Measurements from ENCODE around the gene UBE3C.

DNA sequence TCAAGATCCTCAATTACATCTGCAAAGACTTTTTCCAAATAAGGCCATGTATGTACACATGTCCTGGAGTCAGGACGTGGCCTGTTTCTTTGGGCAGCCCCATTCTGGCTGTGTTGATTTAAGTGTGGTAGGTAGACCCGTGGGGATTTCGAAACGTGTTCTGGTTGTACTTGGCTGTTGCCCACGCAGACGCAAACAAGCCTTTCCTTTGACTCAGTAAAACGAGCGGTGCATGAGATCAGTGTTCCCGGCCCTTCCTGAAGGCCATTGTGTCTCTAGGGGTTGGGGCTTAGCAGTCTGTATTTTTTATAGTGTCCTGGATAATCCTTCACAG lies 133.2 kb downstream of the UBE3C start:
- TF ChIP-seq, protein P1, sequence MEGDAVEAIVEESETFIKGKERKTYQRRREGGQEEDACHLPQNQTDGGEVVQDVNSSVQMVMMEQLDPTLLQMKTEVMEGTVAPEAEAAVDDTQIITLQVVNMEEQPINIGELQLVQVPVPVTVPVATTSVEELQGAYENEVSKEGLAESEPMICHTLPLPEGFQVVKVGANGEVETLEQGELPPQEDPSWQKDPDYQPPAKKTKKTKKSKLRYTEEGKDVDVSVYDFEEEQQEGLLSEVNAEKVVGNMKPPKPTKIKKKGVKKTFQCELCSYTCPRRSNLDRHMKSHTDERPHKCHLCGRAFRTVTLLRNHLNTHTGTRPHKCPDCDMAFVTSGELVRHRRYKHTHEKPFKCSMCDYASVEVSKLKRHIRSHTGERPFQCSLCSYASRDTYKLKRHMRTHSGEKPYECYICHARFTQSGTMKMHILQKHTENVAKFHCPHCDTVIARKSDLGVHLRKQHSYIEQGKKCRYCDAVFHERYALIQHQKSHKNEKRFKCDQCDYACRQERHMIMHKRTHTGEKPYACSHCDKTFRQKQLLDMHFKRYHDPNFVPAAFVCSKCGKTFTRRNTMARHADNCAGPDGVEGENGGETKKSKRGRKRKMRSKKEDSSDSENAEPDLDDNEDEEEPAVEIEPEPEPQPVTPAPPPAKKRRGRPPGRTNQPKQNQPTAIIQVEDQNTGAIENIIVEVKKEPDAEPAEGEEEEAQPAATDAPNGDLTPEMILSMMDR (IDR thresholded peaks at IDR 0.05 in 8 of 11, conservative IDR thresholded peaks at IDR 0.05 in 3 of 11): no peak
- TF ChIP-seq POLR2AphosphoS5 (IDR thresholded peaks at IDR 0.05): no peak
- TF ChIP-seq POLR2A (IDR thresholded peaks at IDR 0.05): no peak

All from spleen (tissue), 7 donors.